BLaER1 (cell line): ENCODE data around the gene MYO1B.

Source experiments
- H3K27ac ChIP-seq: shearing (Covaris generic); formaldehyde crosslinking; 2 replicates; pipeline ENCODE4 v1.8.1; 2022
- H3K27me3 ChIP-seq: shearing (Covaris generic); formaldehyde crosslinking; 2 replicates; pipeline ENCODE4 v1.8.1; 2022
- H3K36me3 ChIP-seq: shearing (Covaris generic); formaldehyde crosslinking; 2 replicates; pipeline ENCODE4 v1.8.1; 2022
- H3K4me1 ChIP-seq: shearing (Covaris generic); formaldehyde crosslinking; 2 replicates; pipeline ENCODE4 v1.8.1; 2022
- H3K4me2 ChIP-seq: shearing (Covaris generic); formaldehyde crosslinking; 2 replicates; pipeline ENCODE4 v1.8.1; 2022
- H3K4me3 ChIP-seq: shearing (Covaris generic); formaldehyde crosslinking; 2 replicates; pipeline ENCODE4 v1.8.1; 2022
- H3K9ac ChIP-seq: shearing (Covaris generic); formaldehyde crosslinking; 2 replicates; pipeline ENCODE4 v1.8.1; 2022
- H3K9me3 ChIP-seq: shearing (Covaris generic); formaldehyde crosslinking; 2 replicates; pipeline ENCODE4 v1.8.1; 2022
- H4K20me1 ChIP-seq: shearing (Covaris generic); formaldehyde crosslinking; 2 replicates; pipeline ENCODE4 v1.8.1; 2022
- Cebpa-rat ChIP-seq: shearing (Covaris generic); IDR thresholded peaks from 2 replicates; pipeline ENCODE4 v1.8.1; 2022

Gene MYO1B

DNA sequence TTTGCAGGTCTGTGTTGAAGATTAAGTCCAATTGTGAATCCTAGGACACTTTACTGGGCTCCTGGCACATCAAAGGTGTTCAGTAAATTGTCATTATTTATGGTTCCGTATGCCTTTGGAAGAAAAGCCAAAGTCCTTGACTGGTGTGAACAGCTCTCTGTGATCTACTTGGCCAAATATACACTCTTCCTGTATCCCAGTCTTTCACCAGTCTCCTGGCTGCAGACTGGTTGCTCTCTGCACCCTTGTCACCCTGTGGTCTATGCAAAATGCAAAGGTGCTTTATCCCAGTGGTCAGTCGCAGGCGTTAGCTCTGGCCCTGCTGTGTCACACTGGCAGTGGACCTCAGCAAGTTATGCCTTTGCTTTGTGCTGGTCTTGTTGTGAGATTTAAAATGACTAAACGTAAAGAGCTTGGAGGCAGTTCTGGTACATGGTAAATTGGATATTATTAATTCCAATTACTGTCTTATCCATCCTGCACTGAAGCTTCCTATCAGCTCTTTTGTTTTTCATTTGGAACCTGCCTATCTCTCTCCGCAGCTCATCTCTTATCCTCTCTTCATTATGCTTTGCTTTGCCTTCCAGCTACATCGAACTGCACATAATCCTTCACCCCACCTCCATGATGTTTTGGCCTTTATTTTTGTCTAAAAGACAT is 83.1 kb downstream of the MYO1B start:
- Histone ChIP-seq H3K9ac (no peak overlapping the region), H3K4me2 (no peak overlapping the region), H4K20me1 (0 out of 2 replicates have a peak, but pooled peaks cover 5% of the 10 kb centered on the region), H3K27me3 (no peaks in the 10 kb centered on the region), H3K27ac (no peak overlapping the region), H3K36me3 (peaks cover 45% of the 10 kb centered on the region), H3K4me1 (no peaks in the 10 kb centered on the region), H3K4me3 (no peak overlapping the region), H3K9me3 (peaks cover 15% of the 10 kb centered on the region)
- TF ChIP-seq Cebpa-rat, result no peak

DNA sequence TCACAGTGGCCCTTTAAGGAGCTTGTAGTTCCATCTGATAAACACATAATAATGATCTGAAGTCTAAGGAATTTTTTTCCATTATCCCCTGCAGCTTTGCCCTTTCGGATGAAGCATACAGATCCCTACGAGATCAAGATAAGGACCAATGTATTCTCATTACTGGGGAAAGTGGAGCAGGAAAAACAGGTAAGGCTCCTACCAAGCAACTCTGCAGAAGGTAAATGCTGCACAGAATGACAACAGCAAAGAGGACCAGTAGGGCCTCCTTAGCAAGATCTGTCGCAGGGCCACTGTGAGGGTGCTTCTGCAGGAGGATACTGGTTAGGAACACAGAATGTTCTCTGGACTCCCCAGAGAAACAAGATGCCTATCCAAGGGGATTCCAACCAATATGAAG is 84.6 kb downstream of the MYO1B start:
- no peak for TF ChIP-seq Cebpa-rat
- Histone ChIP-seq H3K9me3 (peaks cover 2% of the 10 kb centered on the region; the same call in 1 of the 2 replicates), H3K4me2 (no peak overlapping the region), H3K9ac (no peak overlapping the region), H3K36me3 (peaks cover 60% of the 10 kb centered on the region), H4K20me1 (0 out of 2 replicates have a peak, but pooled peaks cover 5% of the 10 kb centered on the region), H3K27me3 (no peaks in the 10 kb centered on the region), H3K4me1 (no peaks in the 10 kb centered on the region), H3K4me3 (no peak overlapping the region), H3K27ac (no peak overlapping the region)

DNA sequence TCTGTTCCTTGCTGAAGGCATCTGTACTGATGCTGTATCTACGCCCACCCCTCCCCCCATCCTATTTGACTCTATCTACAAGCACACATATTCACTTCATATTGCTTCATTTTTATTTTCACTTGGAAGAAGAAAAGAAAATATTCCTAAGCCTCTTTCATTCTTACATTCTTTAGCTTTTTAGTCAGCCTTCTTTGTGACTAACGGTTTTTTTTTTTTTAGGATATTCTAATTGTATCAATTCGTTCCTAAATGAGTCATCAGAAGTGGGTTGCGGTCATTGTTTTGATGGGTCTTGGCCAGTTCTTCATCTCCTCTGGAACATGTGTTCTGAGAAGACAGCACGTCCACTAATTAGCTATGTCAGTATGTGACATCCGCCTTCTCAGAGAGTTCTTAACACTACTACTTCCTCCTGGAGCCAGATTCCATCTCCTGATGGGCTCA is 88.7 kb downstream of the MYO1B start:
- no peaks in the 10 kb centered on the region for H4K20me1 ChIP-seq
- H3K27ac ChIP-seq, result no peak overlapping the region
- no peaks in the 10 kb centered on the region for H3K9me3 ChIP-seq
- H3K4me1 ChIP-seq, result no peaks in the 10 kb centered on the region
- peaks cover 64% of the 10 kb centered on the region for H3K36me3 ChIP-seq
- no peak overlapping the region for H3K9ac ChIP-seq
- no peak for TF ChIP-seq Cebpa-rat
- no peak overlapping the region for H3K4me3 ChIP-seq
- no peaks in the 10 kb centered on the region for H3K27me3 ChIP-seq
- H3K4me2 ChIP-seq, result no peak overlapping the region

DNA sequence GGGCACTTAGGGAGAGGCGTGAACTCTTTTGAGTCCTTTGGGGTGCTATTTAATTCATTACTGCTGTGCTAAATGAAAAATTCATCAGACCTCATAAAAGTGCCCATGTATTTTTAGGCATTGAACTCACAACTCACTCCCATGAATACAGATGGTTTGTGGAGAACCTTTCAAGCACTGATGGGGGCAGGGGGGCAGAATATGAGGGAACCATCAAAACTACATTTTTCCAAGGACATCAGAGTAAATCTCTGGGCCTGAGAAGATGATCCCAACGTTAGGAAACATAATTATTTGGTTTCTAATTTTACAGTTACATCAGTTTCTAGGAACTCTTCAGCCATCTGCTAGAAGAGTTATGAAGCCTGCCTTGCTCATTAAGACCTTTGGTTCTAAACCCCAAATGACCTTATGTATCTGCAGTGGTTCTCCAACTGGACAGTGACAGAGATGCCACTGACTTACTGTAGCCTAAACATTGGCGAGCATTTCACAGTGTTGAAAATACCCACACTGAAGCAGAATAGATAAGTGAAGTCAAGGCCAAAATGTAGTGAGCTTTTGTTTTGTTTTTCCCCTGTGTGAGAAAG is 90.8 kb downstream of the MYO1B start:
- Histone ChIP-seq H3K27ac (no peak overlapping the region), H3K4me2 (no peak overlapping the region), H3K9me3 (no peaks in the 10 kb centered on the region), H3K27me3 (no peaks in the 10 kb centered on the region), H3K4me3 (no peak overlapping the region), H3K4me1 (no peaks in the 10 kb centered on the region), H3K36me3 (peaks cover 55% of the 10 kb centered on the region), H3K9ac (no peak overlapping the region), H4K20me1 (no peaks in the 10 kb centered on the region)
- TF ChIP-seq Cebpa-rat, result no peak

DNA sequence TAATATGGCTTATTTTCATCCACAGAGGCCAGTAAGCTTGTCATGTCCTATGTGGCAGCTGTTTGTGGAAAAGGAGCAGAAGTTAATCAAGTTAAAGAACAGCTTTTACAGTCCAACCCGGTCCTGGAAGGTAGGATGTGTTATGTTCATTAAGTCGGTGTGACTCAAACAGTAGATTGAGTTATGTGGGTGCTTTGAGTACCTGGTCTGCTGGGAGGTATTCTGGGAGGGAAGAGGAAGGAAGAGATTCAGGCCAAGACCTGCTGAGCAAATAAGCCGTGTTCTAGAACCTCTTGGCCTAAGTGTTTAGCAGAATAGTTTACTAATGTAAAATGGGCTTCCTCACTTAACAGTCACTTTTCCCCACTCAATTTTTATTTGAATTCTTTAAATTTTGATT is 96.2 kb downstream of the MYO1B start:
- Histone ChIP-seq H3K4me2 (no peak overlapping the region), H3K36me3 (peaks cover 47% of the 10 kb centered on the region), H3K4me3 (no peak overlapping the region), H3K4me1 (peaks cover under 1% of the 10 kb centered on the region; the same call in 1 of the 2 replicates), H3K27me3 (no peaks in the 10 kb centered on the region), H3K27ac (no peak overlapping the region), H4K20me1 (no peaks in the 10 kb centered on the region), H3K9ac (no peak overlapping the region), H3K9me3 (no peaks in the 10 kb centered on the region)
- TF ChIP-seq Cebpa-rat, result no peak

DNA sequence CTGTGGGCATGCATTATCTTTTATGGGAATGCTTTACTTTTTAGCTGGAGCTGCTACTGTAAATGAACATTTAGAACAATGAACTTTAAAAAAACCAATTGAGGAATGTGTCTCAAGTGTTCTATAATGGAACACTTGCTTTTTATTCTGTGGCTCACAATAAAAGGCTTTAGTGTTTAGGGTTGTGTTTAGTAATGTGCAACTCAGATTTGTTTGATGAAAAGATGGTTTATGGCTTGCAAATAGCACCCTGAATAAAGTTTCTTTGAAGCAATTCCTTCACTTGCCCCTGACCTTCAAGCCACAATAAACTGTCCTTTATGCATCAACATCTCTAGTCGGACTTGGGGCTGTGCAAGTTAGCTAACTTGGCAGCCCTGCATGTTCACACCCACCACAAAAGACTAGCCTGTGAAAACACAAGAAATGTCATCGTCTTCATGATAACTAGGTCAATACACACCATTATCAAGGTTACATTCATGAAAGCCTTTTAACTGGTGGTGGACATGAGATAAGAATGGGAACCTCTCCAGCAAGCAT is 98.7 kb downstream of the MYO1B start:
- no peak overlapping the region for H3K4me3 ChIP-seq
- no peak for TF ChIP-seq Cebpa-rat
- peaks cover 64% of the 10 kb centered on the region for H3K36me3 ChIP-seq
- peaks cover 9% of the 10 kb centered on the region for H3K4me1 ChIP-seq
- H3K27ac ChIP-seq, result no peak overlapping the region
- H3K9ac ChIP-seq, result no peak overlapping the region
- H3K9me3 ChIP-seq, result no peaks in the 10 kb centered on the region
- no peaks in the 10 kb centered on the region for H4K20me1 ChIP-seq
- no peaks in the 10 kb centered on the region for H3K27me3 ChIP-seq
- no peak overlapping the region for H3K4me2 ChIP-seq

DNA sequence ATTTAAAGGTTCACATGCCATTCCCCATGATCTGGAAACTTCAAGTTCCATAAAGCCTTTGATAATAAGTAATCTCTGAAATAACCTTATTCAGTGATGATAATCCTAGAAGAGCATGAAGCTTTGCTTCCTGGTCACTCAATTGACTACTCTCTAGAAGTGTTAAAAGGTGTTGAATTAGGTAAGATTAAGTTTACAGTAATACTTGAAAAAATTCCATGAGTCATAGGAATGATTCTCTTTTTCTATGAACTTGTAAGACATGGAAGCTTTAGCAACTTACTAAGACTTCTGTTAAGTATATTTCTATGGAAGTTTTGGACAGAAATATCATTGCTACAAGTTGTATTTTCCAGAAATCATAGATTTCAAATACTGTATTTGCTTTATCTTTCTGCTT is 100.6 kb downstream of the MYO1B start:
- Histone ChIP-seq H3K9ac (no peak overlapping the region), H3K4me3 (no peak overlapping the region), H4K20me1 (no peaks in the 10 kb centered on the region), H3K4me1 (peaks cover 9% of the 10 kb centered on the region), H3K36me3 (peaks cover 65% of the 10 kb centered on the region), H3K27me3 (no peaks in the 10 kb centered on the region), H3K9me3 (no peaks in the 10 kb centered on the region), H3K27ac (no peak overlapping the region), H3K4me2 (no peak overlapping the region)
- TF ChIP-seq Cebpa-rat, result no peak

DNA sequence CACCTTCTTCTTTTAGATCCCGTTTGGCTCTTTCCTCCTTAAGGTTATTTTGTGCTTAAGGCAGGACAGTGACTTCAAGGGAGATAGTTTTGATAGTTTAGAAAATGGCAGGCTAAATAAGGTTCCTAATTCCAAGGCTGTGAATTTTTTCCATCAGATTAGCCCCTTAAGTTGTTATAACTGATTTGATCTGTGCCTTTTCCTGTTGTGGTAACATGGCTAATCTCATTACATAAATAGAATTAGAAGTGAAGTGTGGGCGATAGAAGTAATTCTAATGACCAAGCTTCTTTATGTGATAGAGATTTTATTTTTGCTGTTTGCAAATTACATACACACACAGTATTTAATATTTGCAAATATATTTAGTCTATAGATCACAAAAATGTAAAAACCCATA is 102.0 kb downstream of the MYO1B start:
- peaks cover 65% of the 10 kb centered on the region for H3K36me3 ChIP-seq
- H3K9me3 ChIP-seq, result no peaks in the 10 kb centered on the region
- TF ChIP-seq Cebpa-rat, result no peak
- no peak overlapping the region for H3K4me3 ChIP-seq
- H4K20me1 ChIP-seq, result no peaks in the 10 kb centered on the region
- H3K27ac ChIP-seq, result no peak overlapping the region
- no peaks in the 10 kb centered on the region for H3K27me3 ChIP-seq
- peaks cover 9% of the 10 kb centered on the region for H3K4me1 ChIP-seq
- no peak overlapping the region for H3K9ac ChIP-seq
- no peak overlapping the region for H3K4me2 ChIP-seq

DNA sequence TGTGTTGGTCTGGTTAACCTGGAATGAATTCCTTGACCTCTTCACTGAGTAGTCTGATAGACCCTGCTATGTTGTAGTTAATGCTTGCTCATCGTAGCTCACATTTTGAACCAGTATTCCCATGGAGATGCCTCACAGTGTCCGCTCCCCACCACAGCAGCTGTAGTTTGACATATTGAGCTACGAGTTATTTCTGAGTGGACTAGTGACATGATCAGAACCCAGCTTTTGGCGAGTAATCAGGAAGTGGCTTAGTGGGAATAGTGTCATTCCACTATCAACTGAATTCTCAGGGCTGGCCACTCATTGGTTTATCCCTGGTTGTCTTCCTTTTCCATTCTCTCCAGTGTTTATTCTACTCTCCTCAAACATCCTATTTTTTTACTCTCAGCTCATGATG is 102.7 kb downstream of the MYO1B start:
- Histone ChIP-seq H3K27ac (no peak overlapping the region), H3K36me3 (peaks cover 58% of the 10 kb centered on the region)

DNA sequence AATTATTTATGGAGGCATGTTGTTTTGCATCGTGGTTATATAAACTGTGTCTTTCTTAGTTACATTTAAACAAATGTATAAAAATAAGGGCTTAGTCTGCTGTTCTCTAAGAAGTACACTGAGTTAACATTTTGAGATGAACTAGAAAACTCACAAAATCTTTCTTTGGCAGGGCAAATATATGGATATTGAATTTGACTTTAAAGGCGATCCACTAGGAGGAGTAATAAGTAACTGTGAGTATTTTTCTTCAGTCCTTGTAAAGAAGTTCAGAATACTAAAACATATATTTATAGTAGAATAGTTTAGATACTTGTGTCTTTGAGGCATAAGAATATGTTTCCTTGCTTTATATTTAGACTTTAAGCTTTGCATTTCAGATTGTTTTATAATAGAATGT is 104.8 kb downstream of the MYO1B start:
- peaks cover 51% of the 10 kb centered on the region for H3K36me3 ChIP-seq
- H3K9ac ChIP-seq, result no peak overlapping the region

More for the DNA sequence above, 102.7 kb downstream of the MYO1B start:
- Histone ChIP-seq H3K4me3 (no peak overlapping the region), H3K9me3 (no peaks in the 10 kb centered on the region), H3K9ac (no peak overlapping the region), H3K27me3 (no peaks in the 10 kb centered on the region), H3K4me2 (no peak overlapping the region), H3K4me1 (peaks cover 9% of the 10 kb centered on the region), H4K20me1 (no peaks in the 10 kb centered on the region)
- TF ChIP-seq Cebpa-rat, result no peak

More for the DNA sequence above, 104.8 kb downstream of the MYO1B start:
- no peak for TF ChIP-seq Cebpa-rat
- Histone ChIP-seq H3K4me1 (peaks cover 9% of the 10 kb centered on the region), H3K9me3 (no peaks in the 10 kb centered on the region), H3K27me3 (no peaks in the 10 kb centered on the region), H4K20me1 (no peaks in the 10 kb centered on the region), H3K4me3 (no peak overlapping the region), H3K27ac (no peak overlapping the region), H3K4me2 (no peak overlapping the region)
